ENCODE results near the gene LTBP1.

LTBP1 gene

DNA sequence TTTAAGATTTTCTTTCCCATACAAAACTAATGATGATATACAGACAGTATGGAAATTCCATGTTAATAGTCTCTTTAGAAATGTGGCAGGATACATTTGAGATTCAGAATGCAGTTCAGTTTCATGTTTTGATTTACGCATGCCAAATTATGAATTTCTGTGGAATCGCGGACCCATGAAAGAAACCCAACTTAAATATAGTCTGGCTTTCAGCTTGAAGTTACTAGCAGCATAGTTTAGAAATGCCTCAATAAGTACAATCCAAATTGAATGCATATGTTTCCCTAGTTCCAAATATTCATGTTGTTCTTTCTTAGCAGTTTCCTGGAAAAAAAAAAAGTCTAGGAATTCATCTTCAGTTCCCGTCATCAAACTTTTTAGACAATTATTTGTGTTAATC lies 365.6 kb downstream of the LTBP1 start:
- TF ChIP-seq RAD21 (IDR thresholded peaks at IDR 0.05; ENCODE audit: low read depth) (no peak), TAF1 (IDR thresholded peaks at IDR 0.05; ENCODE audit: low read depth) (no peak), YY1 (IDR thresholded peaks at IDR 0.05; ENCODE audit: low read depth) (no peak), NFIC (IDR thresholded peaks at IDR 0.05) (no peak), TEAD4 (IDR thresholded peaks at IDR 0.05) (no peak), EP300 (IDR thresholded peaks at IDR 0.05; ENCODE audit: borderline replicate concordance) (no peak), FOXM1 (IDR thresholded peaks at IDR 0.05; ENCODE audit: borderline replicate concordance, low read depth) (no peak), CREB1 (IDR thresholded peaks at IDR 0.05; ENCODE audit: low read depth) (no peak), CEBPB (IDR thresholded peaks at IDR 0.05) (no peak), TCF12 (IDR thresholded peaks at IDR 0.05; ENCODE audit: low read depth) (no peak), EGR1 (IDR thresholded peaks at IDR 0.05) (no peak), ZBTB7A (IDR thresholded peaks at IDR 0.05; ENCODE audit: low read depth) (no peak)
- TF ChIP-seq, protein P1, sequence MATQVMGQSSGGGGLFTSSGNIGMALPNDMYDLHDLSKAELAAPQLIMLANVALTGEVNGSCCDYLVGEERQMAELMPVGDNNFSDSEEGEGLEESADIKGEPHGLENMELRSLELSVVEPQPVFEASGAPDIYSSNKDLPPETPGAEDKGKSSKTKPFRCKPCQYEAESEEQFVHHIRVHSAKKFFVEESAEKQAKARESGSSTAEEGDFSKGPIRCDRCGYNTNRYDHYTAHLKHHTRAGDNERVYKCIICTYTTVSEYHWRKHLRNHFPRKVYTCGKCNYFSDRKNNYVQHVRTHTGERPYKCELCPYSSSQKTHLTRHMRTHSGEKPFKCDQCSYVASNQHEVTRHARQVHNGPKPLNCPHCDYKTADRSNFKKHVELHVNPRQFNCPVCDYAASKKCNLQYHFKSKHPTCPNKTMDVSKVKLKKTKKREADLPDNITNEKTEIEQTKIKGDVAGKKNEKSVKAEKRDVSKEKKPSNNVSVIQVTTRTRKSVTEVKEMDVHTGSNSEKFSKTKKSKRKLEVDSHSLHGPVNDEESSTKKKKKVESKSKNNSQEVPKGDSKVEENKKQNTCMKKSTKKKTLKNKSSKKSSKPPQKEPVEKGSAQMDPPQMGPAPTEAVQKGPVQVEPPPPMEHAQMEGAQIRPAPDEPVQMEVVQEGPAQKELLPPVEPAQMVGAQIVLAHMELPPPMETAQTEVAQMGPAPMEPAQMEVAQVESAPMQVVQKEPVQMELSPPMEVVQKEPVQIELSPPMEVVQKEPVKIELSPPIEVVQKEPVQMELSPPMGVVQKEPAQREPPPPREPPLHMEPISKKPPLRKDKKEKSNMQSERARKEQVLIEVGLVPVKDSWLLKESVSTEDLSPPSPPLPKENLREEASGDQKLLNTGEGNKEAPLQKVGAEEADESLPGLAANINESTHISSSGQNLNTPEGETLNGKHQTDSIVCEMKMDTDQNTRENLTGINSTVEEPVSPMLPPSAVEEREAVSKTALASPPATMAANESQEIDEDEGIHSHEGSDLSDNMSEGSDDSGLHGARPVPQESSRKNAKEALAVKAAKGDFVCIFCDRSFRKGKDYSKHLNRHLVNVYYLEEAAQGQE (IDR thresholded peaks at IDR 0.05; ENCODE audit: low read depth), result no peak
- TF ChIP-seq, protein P2, sequence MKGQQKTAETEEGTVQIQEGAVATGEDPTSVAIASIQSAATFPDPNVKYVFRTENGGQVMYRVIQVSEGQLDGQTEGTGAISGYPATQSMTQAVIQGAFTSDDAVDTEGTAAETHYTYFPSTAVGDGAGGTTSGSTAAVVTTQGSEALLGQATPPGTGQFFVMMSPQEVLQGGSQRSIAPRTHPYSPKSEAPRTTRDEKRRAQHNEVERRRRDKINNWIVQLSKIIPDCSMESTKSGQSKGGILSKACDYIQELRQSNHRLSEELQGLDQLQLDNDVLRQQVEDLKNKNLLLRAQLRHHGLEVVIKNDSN (IDR thresholded peaks at IDR 0.05), result no peak
- TF ChIP-seq, protein P3, sequence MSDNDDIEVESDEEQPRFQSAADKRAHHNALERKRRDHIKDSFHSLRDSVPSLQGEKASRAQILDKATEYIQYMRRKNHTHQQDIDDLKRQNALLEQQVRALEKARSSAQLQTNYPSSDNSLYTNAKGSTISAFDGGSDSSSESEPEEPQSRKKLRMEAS (IDR thresholded peaks at IDR 0.05), result no peak

DNA sequence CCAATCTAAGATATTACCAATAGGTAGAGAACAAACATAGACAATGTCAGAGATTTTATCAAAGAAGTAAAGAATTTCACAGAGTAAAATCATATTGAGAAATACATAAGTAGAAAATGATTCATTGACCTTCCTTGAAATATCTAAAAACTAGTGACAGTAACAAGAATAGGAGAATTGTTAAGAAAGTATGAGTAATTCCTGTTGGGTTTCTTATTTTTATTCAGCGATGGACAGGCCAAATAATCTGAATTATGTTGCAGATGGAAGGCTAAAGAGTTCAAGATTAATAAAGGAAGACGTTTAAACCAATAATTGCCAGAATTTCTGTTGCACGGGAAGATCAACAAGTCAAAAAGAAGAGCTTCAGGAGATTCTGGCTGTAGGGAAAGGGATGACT lies 366.3 kb downstream of the LTBP1 start:
- TF ChIP-seq NFIC (IDR thresholded peaks at IDR 0.05), result no peak
- TF ChIP-seq, protein P3 (IDR thresholded peaks at IDR 0.05), result no peak
- no peak for TF ChIP-seq RAD21 (IDR thresholded peaks at IDR 0.05; ENCODE audit: low read depth)
- no peak for TF ChIP-seq TCF12 (IDR thresholded peaks at IDR 0.05; ENCODE audit: low read depth)
- TF ChIP-seq YY1 (IDR thresholded peaks at IDR 0.05; ENCODE audit: low read depth), result no peak

DNA sequence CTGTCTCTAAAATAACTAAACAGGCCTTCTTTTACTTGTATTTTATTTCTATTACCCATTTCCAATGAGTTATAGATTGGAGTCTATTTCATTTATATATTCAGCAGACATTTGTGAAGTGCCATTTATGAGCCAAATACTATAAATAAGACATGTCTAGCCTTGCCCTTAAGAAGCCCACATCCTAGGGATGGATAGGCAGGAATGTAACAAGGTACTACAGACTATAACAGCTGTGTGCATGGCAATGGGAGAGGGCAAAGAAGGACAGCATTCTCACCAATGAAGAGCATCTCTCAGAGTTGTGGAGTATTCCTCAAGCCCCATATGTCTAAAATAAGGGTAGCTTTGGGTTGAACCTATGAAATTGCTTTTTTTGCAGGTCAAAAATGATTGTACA lies 367.8 kb downstream of the LTBP1 start:
- TF ChIP-seq TAF1 (IDR thresholded peaks at IDR 0.05; ENCODE audit: low read depth), result no peak
- TF ChIP-seq, protein P3 (IDR thresholded peaks at IDR 0.05), result no peak
- TF ChIP-seq, protein P1 (IDR thresholded peaks at IDR 0.05; ENCODE audit: low read depth), result no peak
- TF ChIP-seq, protein P2 (IDR thresholded peaks at IDR 0.05), result no peak
- TF ChIP-seq EP300 (IDR thresholded peaks at IDR 0.05; ENCODE audit: borderline replicate concordance), result no peak
- TF ChIP-seq TEAD4 (IDR thresholded peaks at IDR 0.05), result no peak
- TF ChIP-seq RAD21 (IDR thresholded peaks at IDR 0.05; ENCODE audit: low read depth), result no peak
- TF ChIP-seq CEBPB (IDR thresholded peaks at IDR 0.05), result no peak

DNA sequence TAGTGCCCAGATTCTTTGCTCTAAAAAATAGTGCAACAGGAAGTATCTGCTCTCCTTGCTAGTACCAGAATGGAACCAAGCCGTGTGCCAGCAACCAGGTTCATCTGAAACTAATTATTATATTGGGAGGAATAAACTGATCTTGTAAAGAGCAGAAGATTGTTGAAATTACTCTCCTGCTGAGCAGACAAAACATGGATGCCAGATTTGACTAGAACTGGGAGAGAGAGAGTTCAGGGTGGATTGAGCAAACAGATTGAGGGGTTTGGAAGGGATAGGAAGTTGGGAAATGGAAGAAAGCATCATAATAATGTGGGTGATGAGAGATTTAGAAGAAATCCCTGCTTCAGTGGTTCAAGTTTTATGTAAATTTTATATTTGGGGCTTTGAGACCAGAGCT lies 369.6 kb downstream of the LTBP1 start:
- TF ChIP-seq, protein P1 (IDR thresholded peaks at IDR 0.05; ENCODE audit: low read depth), result no peak
- TF ChIP-seq FOXM1 (IDR thresholded peaks at IDR 0.05; ENCODE audit: borderline replicate concordance, low read depth) (no peak), EGR1 (IDR thresholded peaks at IDR 0.05) (no peak), CEBPB (IDR thresholded peaks at IDR 0.05) (no peak), ZBTB7A (IDR thresholded peaks at IDR 0.05; ENCODE audit: low read depth) (no peak), YY1 (IDR thresholded peaks at IDR 0.05; ENCODE audit: low read depth) (no peak), EP300 (IDR thresholded peaks at IDR 0.05; ENCODE audit: borderline replicate concordance) (no peak), RAD21 (IDR thresholded peaks at IDR 0.05; ENCODE audit: low read depth) (no peak), TEAD4 (IDR thresholded peaks at IDR 0.05) (no peak)
- TF ChIP-seq, protein P3 (IDR thresholded peaks at IDR 0.05), result no peak

All from Ishikawa (cell line).